GM21367 (cell line): Measurements from ENCODE around the gene STRA6.

Source experiments
- ATAC-seq: cut with Tn5 transposase; IDR thresholded peaks from one replicate; pipeline ENCODE4 v1.9.1; 2021; ENCODE audit not compliant: unreplicated experiment

The STRA6 gene

GRCh38 chr15:74182131-74182530 lies 20.5 kb downstream of the STRA6 start:
- no peak for ATAC-seq

GRCh38 chr15:74180881-74181602 lies 21.5 kb downstream of the STRA6 start:
- no peak for ATAC-seq

- ATAC-seq: no peak
Observed at GRCh38 chr15:74179983-74180880, 22.4 kb downstream of the STRA6 start.

GRCh38 chr15:74179101-74179841 lies 23.3 kb downstream of the STRA6 start:
- no peak for ATAC-seq

GRCh38 chr15:74178326-74179100 lies 24.1 kb downstream of the STRA6 start:
- ATAC-seq: no peak

GRCh38 chr15:74176262-74177214 lies 26.0 kb downstream of the STRA6 start:
- no peak for ATAC-seq

- no peak for ATAC-seq
Observed at GRCh38 chr15:74175271-74176191, 27.1 kb downstream of the STRA6 start.

- no peak for ATAC-seq
Observed at GRCh38 chr15:74174958-74175253, 27.7 kb downstream of the STRA6 start.

- ATAC-seq: no peak
Observed at GRCh38 chr15:74174219-74174957, 28.2 kb downstream of the STRA6 start.

GRCh38 chr15:74173380-74174218 lies 29.0 kb downstream of the STRA6 start, which contains the start of gene ISLR:
Gene ISLR, plus strand, starts transcription at chr15:74173710. Its CDS starts 1,149 bp downstream, at chr15:74174859.
- no peak for ATAC-seq

- no peak for ATAC-seq
Observed at GRCh38 chr15:74172701-74173379, 29.7 kb downstream of the STRA6 start.

- ATAC-seq: no peak
Observed at GRCh38 chr15:74171965-74172541, 30.5 kb downstream of the STRA6 start.

GRCh38 chr15:74170875-74171578 lies 31.6 kb downstream of the STRA6 start:
- no peak for ATAC-seq

- no peak for ATAC-seq
Observed at GRCh38 chr15:74170071-74170844, 32.3 kb downstream of the STRA6 start.

- no peak for ATAC-seq
Observed at GRCh38 chr15:74168711-74169126, 33.9 kb downstream of the STRA6 start.
